Activated naive CD4-positive, alpha-beta T cell treated with anti-CD3 and anti-CD28 coated beads, Interleukin-2, amount 10 ng/mL, durations not matched to agents 7 days and 5 days (primary cell): ENCODE data around the gene C22orf15.

Source experiments
- CTCF ChIA-PET: fragments of 350-600 bp; sonication (Branson Sonifier 250); formaldehyde crosslinking; loops from one replicate; lab custom pipeline; 2021; ENCODE audit warnings: antibody characterized with exemption; lab: Charles Lee
- DNase-seq: peaks from one replicate; pipeline ENCODE4 v3.0.0-alpha.2; 2020
- H3K27ac Mint-ChIP-seq: one replicate; pipeline ENCODE4 v1.8.0; 2021; ENCODE audit warnings: mild to moderate bottlenecking, moderate library complexity, mixed read lengths
- H3K27me3 Mint-ChIP-seq: one replicate; pipeline ENCODE4 v1.8.0; 2021; ENCODE audit warnings: mild to moderate bottlenecking, mixed read lengths
- H3K36me3 Mint-ChIP-seq: one replicate; pipeline ENCODE4 v1.8.0; 2021; ENCODE audit warnings: mixed read lengths
- H3K4me1 Mint-ChIP-seq: one replicate; pipeline ENCODE4 v1.8.0; 2021; ENCODE audit warnings: mixed read lengths
- H3K4me3 Mint-ChIP-seq: one replicate; pipeline ENCODE4 v1.8.0; 2021; ENCODE audit warnings: mild to moderate bottlenecking, moderate library complexity, mixed read lengths
- H3K9me3 Mint-ChIP-seq: one replicate; pipeline ENCODE4 v1.8.0; 2021; ENCODE audit warnings: mixed read lengths

The C22orf15 gene

GRCh38 chr22:23772649-23773473, 10.1 kb downstream of the C22orf15 start, which contains the start of gene MMP11:
Gene MMP11 (plus strand): TSS chr22:23772849. CDS start chr22:23772871, 22 bp downstream.
- peaks cover 29% of the 10 kb centered on the region for H3K4me1 Mint-ChIP-seq
- peaks cover 43% of the 10 kb centered on the region for H3K27me3 Mint-ChIP-seq
- no peaks in the 10 kb centered on the region for H3K9me3 Mint-ChIP-seq
- no peak within 1 kb of the TSS for H3K27ac Mint-ChIP-seq
- CTCF ChIA-PET = interaction anchor here (2.2 kb wide), 1 partner anchor 19 kb away, joined by 5 read pairs; no protein-coding TSS in a partner anchor
- peak; percentile 76 for DNase-seq
- peak within 1 kb of the TSS; percentile 56 for H3K4me3 Mint-ChIP-seq
- H3K36me3 Mint-ChIP-seq = no peaks in the 10 kb centered on the region

- CTCF ChIA-PET = interaction anchor here (2.0 kb wide), 1 partner anchor 76 kb away, joined by 6 read pairs; no protein-coding TSS in a partner anchor
- Mint-ChIP-seq H3K27me3 (peaks cover 43% of the 10 kb centered on the region), H3K4me3 (no peak overlapping the region), H3K36me3 (no peaks in the 10 kb centered on the region), H3K4me1 (peaks cover 23% of the 10 kb centered on the region), H3K27ac (no peak overlapping the region), H3K9me3 (no peaks in the 10 kb centered on the region)
- DNase-seq = no peak
Observed at GRCh38 chr22:23773483-23774113, 10.8 kb downstream of the C22orf15 start.

- Mint-ChIP-seq H3K36me3 (no peaks in the 10 kb centered on the region), H3K27ac (no peak overlapping the region), H3K27me3 (peaks cover 41% of the 10 kb centered on the region), H3K4me1 (peaks cover 23% of the 10 kb centered on the region), H3K9me3 (no peaks in the 10 kb centered on the region), H3K4me3 (no peak overlapping the region)
- DNase-seq = no peak
- CTCF ChIA-PET = interaction anchor here (1.1 to 2.0 kb wide), 3 partner anchors 12 to 120 kb away, joined by 4 to 7 read pairs (median 6); partner anchors contain the start of gene MIF
Observed at GRCh38 chr22:23774114-23774921, 11.5 kb downstream of the C22orf15 start.

- CTCF ChIA-PET = interaction anchor here (1.1 to 2.0 kb wide), 3 partner anchors 11 to 119 kb away, joined by 4 to 7 read pairs (median 6); partner anchors contain the start of gene MIF
- H3K4me3 Mint-ChIP-seq = no peak overlapping the region
- H3K27ac Mint-ChIP-seq = no peak overlapping the region
- H3K36me3 Mint-ChIP-seq = no peaks in the 10 kb centered on the region
- peaks cover 21% of the 10 kb centered on the region for H3K4me1 Mint-ChIP-seq
- DNase-seq = no peak
- H3K9me3 Mint-ChIP-seq = no peaks in the 10 kb centered on the region
- H3K27me3 Mint-ChIP-seq = peaks cover 38% of the 10 kb centered on the region
Observed at GRCh38 chr22:23774922-23775436, 12.2 kb downstream of the C22orf15 start.

GRCh38 chr22:23775779-23776375, 13.1 kb downstream of the C22orf15 start:
- H3K27me3 Mint-ChIP-seq = peaks cover 38% of the 10 kb centered on the region
- no peaks in the 10 kb centered on the region for H3K36me3 Mint-ChIP-seq
- H3K4me3 Mint-ChIP-seq = no peak overlapping the region
- H3K27ac Mint-ChIP-seq = no peak overlapping the region
- H3K4me1 Mint-ChIP-seq = peaks cover 17% of the 10 kb centered on the region
- CTCF ChIA-PET = interaction anchor here (1.3 kb wide), 1 partner anchor 10 kb away, joined by 7 read pairs; no protein-coding TSS in a partner anchor
- DNase-seq = no peak
- H3K9me3 Mint-ChIP-seq = no peaks in the 10 kb centered on the region

- Mint-ChIP-seq H3K4me1 (peaks cover 3% of the 10 kb centered on the region), H3K27me3 (peaks cover 38% of the 10 kb centered on the region)
Observed at GRCh38 chr22:23777776-23778576, 15.2 kb downstream of the C22orf15 start.

GRCh38 chr22:23778577-23778900, 15.7 kb downstream of the C22orf15 start:
- Mint-ChIP-seq H3K9me3 (no peaks in the 10 kb centered on the region), H3K27me3 (peaks cover 32% of the 10 kb centered on the region), H3K4me1 (no peaks in the 10 kb centered on the region), H3K36me3 (no peaks in the 10 kb centered on the region), H3K4me3 (no peak overlapping the region), H3K27ac (no peak overlapping the region)
- DNase-seq = no peak
- CTCF ChIA-PET = interaction anchor here (0.6 to 1.0 kb wide), 2 partner anchors 8 to 12 kb away, joined by 3 to 4 read pairs; partner anchors contain the start of gene SMARCB1

More at GRCh38 chr22:23777776-23778576, 15.2 kb downstream of the C22orf15 start:
- CTCF ChIA-PET = interaction anchor here (0.6 to 1.0 kb wide), 2 partner anchors 9 to 11 kb away, joined by 3 to 4 read pairs; partner anchors contain the start of gene SMARCB1
- Mint-ChIP-seq H3K4me3 (no peak overlapping the region), H3K36me3 (no peaks in the 10 kb centered on the region), H3K9me3 (no peaks in the 10 kb centered on the region), H3K27ac (no peak overlapping the region)
- DNase-seq = no peak

- H3K9me3 Mint-ChIP-seq = no peaks in the 10 kb centered on the region
- no peak for DNase-seq
- H3K4me1 Mint-ChIP-seq = peaks cover 4% of the 10 kb centered on the region
- no peak overlapping the region for H3K4me3 Mint-ChIP-seq
- peaks cover 27% of the 10 kb centered on the region for H3K27me3 Mint-ChIP-seq
- no peak overlapping the region for H3K27ac Mint-ChIP-seq
- CTCF ChIA-PET = no interaction called here
- no peaks in the 10 kb centered on the region for H3K36me3 Mint-ChIP-seq
Observed at GRCh38 chr22:23779083-23779482, 16.3 kb downstream of the C22orf15 start.

GRCh38 chr22:23779731-23780130, 16.9 kb downstream of the C22orf15 start:
- peaks cover 20% of the 10 kb centered on the region for H3K27me3 Mint-ChIP-seq
- CTCF ChIA-PET = no interaction called here
- H3K36me3 Mint-ChIP-seq = no peaks in the 10 kb centered on the region
- H3K9me3 Mint-ChIP-seq = no peaks in the 10 kb centered on the region
- no peak for DNase-seq
- peaks cover 10% of the 10 kb centered on the region for H3K4me1 Mint-ChIP-seq
- no peak overlapping the region for H3K27ac Mint-ChIP-seq
- no peak overlapping the region for H3K4me3 Mint-ChIP-seq

GRCh38 chr22:23780146-23780748, 17.5 kb downstream of the C22orf15 start:
- no peak for DNase-seq
- CTCF ChIA-PET = interaction anchor here (1.6 kb wide), 1 partner anchor 9 kb away, joined by 4 read pairs; no protein-coding TSS in a partner anchor
- no peaks in the 10 kb centered on the region for H3K9me3 Mint-ChIP-seq

GRCh38 chr22:23781065-23781464, 18.3 kb downstream of the C22orf15 start:
- DNase-seq = no peak
- H3K36me3 Mint-ChIP-seq = no peaks in the 10 kb centered on the region
- H3K4me1 Mint-ChIP-seq = peaks cover 14% of the 10 kb centered on the region
- H3K27me3 Mint-ChIP-seq = peaks cover 7% of the 10 kb centered on the region
- CTCF ChIA-PET = interaction anchor here (0.6 to 1.6 kb wide), 2 partner anchors 10 to 22 kb away, joined by 3 to 4 read pairs; no protein-coding TSS in a partner anchor
- H3K4me3 Mint-ChIP-seq = no peak overlapping the region
- no peak overlapping the region for H3K27ac Mint-ChIP-seq
- no peaks in the 10 kb centered on the region for H3K9me3 Mint-ChIP-seq

More at GRCh38 chr22:23780146-23780748, 17.5 kb downstream of the C22orf15 start:
- no peak overlapping the region for H3K27ac Mint-ChIP-seq
- peaks cover 10% of the 10 kb centered on the region for H3K4me1 Mint-ChIP-seq
- no peaks in the 10 kb centered on the region for H3K36me3 Mint-ChIP-seq
- H3K4me3 Mint-ChIP-seq = no peak overlapping the region
- peaks cover 15% of the 10 kb centered on the region for H3K27me3 Mint-ChIP-seq

GRCh38 chr22:23781511-23782183, 18.9 kb downstream of the C22orf15 start:
- CTCF ChIA-PET = interaction anchor here (1.6 kb wide), 1 partner anchor 10 kb away, joined by 4 read pairs; no protein-coding TSS in a partner anchor
- no peaks in the 10 kb centered on the region for H3K36me3 Mint-ChIP-seq
- H3K4me1 Mint-ChIP-seq = peaks cover 20% of the 10 kb centered on the region
- no peak overlapping the region for H3K4me3 Mint-ChIP-seq
- H3K9me3 Mint-ChIP-seq = no peaks in the 10 kb centered on the region
- peaks cover 6% of the 10 kb centered on the region for H3K27me3 Mint-ChIP-seq
- H3K27ac Mint-ChIP-seq = no peak overlapping the region
- DNase-seq = no peak
